H9 (cell line): ENCODE results near the gene TAOK1. TPM values are rescaled to one million over a fixed set of nuclear protein-coding genes. Genes with fewer than 3 reads are reported as not detected.

Experiments used
- DNase-seq: peaks from one replicate; pipeline ENCODE4 v3.0.0-alpha.2; 2017
- H2AFZ ChIP-seq: one replicate; pipeline ENCODE4 v1.6.1; 2013; ENCODE audit warnings: mild to moderate bottlenecking, low read length, control low read depth, moderate library complexity
- H2AK5ac ChIP-seq: 2 replicates; pipeline ENCODE4 v1.6.1; 2013; ENCODE audit warnings: low read length, control low read depth, mixed read lengths; ENCODE audit not compliant: insufficient read length
- H2BK120ac ChIP-seq: one replicate; pipeline ENCODE4 v1.6.1; 2013; ENCODE audit warnings: low read depth, mild to moderate bottlenecking, low read length, control low read depth, inconsistent platforms; ENCODE audit not compliant: poor library complexity, severe bottlenecking
- H2BK12ac ChIP-seq: 2 replicates; pipeline ENCODE4 v1.6.1; 2013; ENCODE audit warnings: low read length, control low read depth, mixed read lengths, low read depth; ENCODE audit not compliant: insufficient read length
- H2BK15ac ChIP-seq: 2 replicates; pipeline ENCODE4 v1.6.1; 2013; ENCODE audit warnings: low read depth, low read length, control low read depth
- H2BK20ac ChIP-seq: one replicate; pipeline ENCODE4 v1.6.1; 2013; ENCODE audit warnings: low read depth, mild to moderate bottlenecking, low read length, control low read depth, inconsistent platforms; ENCODE audit not compliant: poor library complexity, severe bottlenecking
- H2BK5ac ChIP-seq: 2 replicates; pipeline ENCODE4 v1.6.1; 2013; ENCODE audit warnings: low read length, control low read depth, mixed read lengths; ENCODE audit not compliant: insufficient read length
- H3K14ac ChIP-seq: 2 replicates; pipeline ENCODE4 v1.6.1; 2013; ENCODE audit warnings: low read length, control low read depth; ENCODE audit not compliant: insufficient read depth
- H3K18ac ChIP-seq: 2 replicates; pipeline ENCODE4 v1.6.1; 2013; ENCODE audit warnings: low read depth, mild to moderate bottlenecking, mixed read lengths, low read length, control low read depth; ENCODE audit not compliant: insufficient read length
- H3K23ac ChIP-seq: 2 replicates; pipeline ENCODE4 v1.6.1; 2013; ENCODE audit warnings: low read length, control low read depth, mixed read lengths, low read depth; ENCODE audit not compliant: insufficient read length
- H3K23me2 ChIP-seq: 2 replicates; pipeline ENCODE4 v1.6.1; 2013; ENCODE audit warnings: low read depth, mild to moderate bottlenecking, mixed read lengths, low read length, control low read depth; ENCODE audit not compliant: insufficient read length, poor library complexity, severe bottlenecking
- H3K27ac ChIP-seq: 2 replicates; pipeline ENCODE4 v1.5.1; 2013; ENCODE audit warnings: low read length, control low read depth, mixed read lengths, low read depth; ENCODE audit not compliant: insufficient read length
- H3K27me3 ChIP-seq: 2 replicates; pipeline ENCODE4 v1.6.1; 2013; ENCODE audit warnings: low read length, control low read depth, inconsistent platforms; ENCODE audit not compliant: insufficient read depth
- H3K4ac ChIP-seq: 2 replicates; pipeline ENCODE4 v1.6.1; 2013; ENCODE audit warnings: low read depth, mild to moderate bottlenecking, control low read depth, inconsistent platforms, low read length, moderate library complexity
- H3K4me1 ChIP-seq: 2 replicates; pipeline ENCODE4 v1.6.1; 2013; ENCODE audit warnings: low read length, control low read depth, inconsistent platforms; ENCODE audit not compliant: insufficient read depth
- H3K4me2 ChIP-seq: 2 replicates; pipeline ENCODE4 v1.6.1; 2013; ENCODE audit warnings: low read length, control low read depth, mixed read lengths; ENCODE audit not compliant: insufficient read length, insufficient read depth
- H3K56ac ChIP-seq: 2 replicates; pipeline ENCODE4 v1.6.1; 2013; ENCODE audit warnings: low read depth, mild to moderate bottlenecking, mixed read lengths, low read length, control low read depth; ENCODE audit not compliant: insufficient read length
- H3K79me1 ChIP-seq: 2 replicates; pipeline ENCODE4 v1.6.1; 2013; ENCODE audit warnings: low read depth, mild to moderate bottlenecking, moderate library complexity, low read length, control low read depth, inconsistent platforms; ENCODE audit not compliant: insufficient read depth, poor library complexity, severe bottlenecking
- H3K79me2 ChIP-seq: 2 replicates; pipeline ENCODE4 v1.6.1; 2013; ENCODE audit warnings: low read length, control low read depth, inconsistent platforms; ENCODE audit not compliant: insufficient read depth
- H3K9ac ChIP-seq: 2 replicates; pipeline ENCODE4 v1.6.1; 2013; ENCODE audit warnings: low read length, control low read depth, mixed read lengths; ENCODE audit not compliant: insufficient read length; ENCODE audit errors: extremely low read depth
- H3K9me3 ChIP-seq: one replicate; pipeline ENCODE4 v1.6.1; 2013; ENCODE audit warnings: low read depth, low read length, inconsistent platforms; ENCODE audit not compliant: control insufficient read depth
- H3T11ph ChIP-seq: one replicate; pipeline ENCODE4 v1.6.1; 2013; ENCODE audit warnings: mild to moderate bottlenecking, low read length, control low read depth, inconsistent platforms
- H4K20me1 ChIP-seq: one replicate; pipeline ENCODE4 v1.6.1; 2013; ENCODE audit not compliant: control insufficient read depth, insufficient read length, insufficient read depth
- H4K5ac ChIP-seq: 2 replicates; pipeline ENCODE4 v1.6.1; 2013; ENCODE audit warnings: low read depth, mild to moderate bottlenecking, mixed read lengths, low read length, control low read depth; ENCODE audit not compliant: insufficient read length
- H4K8ac ChIP-seq: replicated peaks from 2 replicates; pipeline ENCODE4 v1.6.1; 2013; ENCODE audit warnings: low read length, control low read depth, mixed read lengths, low read depth; ENCODE audit not compliant: insufficient read length
- H4K91ac ChIP-seq: 2 replicates; pipeline ENCODE4 v1.6.1; 2013; ENCODE audit warnings: low read depth, mild to moderate bottlenecking, moderate library complexity, mixed read lengths, low read length, control low read depth; ENCODE audit not compliant: insufficient read length
- H3K27ac Mint-ChIP-seq, 3 experiments: 2 replicates in 2 of 3; 3 replicates in 1 of 3; pipeline ENCODE4 v1.8.0; 2020 to 2021; ENCODE audit warnings: mixed read lengths in 3 of 3, mild to moderate bottlenecking in 1 of 3, moderate library complexity in 1 of 3
- H3K27me3 Mint-ChIP-seq: 2 replicates; pipeline ENCODE4 v1.8.0; 2021; ENCODE audit warnings: low read depth, mild to moderate bottlenecking, moderate library complexity, mixed read lengths
- H3K36me3 Mint-ChIP-seq, 3 experiments: 2 replicates in 2 of 3; 3 replicates in 1 of 3; pipeline ENCODE4 v1.8.0; 2020 to 2021; ENCODE audit warnings: low read depth in 3 of 3, mixed read lengths in 3 of 3; ENCODE audit not compliant: insufficient read depth in 1 of 3
- H3K4me1 Mint-ChIP-seq, 2 experiments: 2 replicates each; pipeline ENCODE4 v1.8.0; 2020; ENCODE audit warnings: mixed read lengths in 2 of 2
- H3K4me3 Mint-ChIP-seq, 2 experiments: 2 replicates in 1 of 2; 3 replicates in 1 of 2; pipeline ENCODE4 v1.8.0; 2020 to 2021; ENCODE audit warnings: mild to moderate bottlenecking in 2 of 2, mixed read lengths in 2 of 2, moderate library complexity in 1 of 2
- H3K9me3 Mint-ChIP-seq, 2 experiments: 2 replicates in 1 of 2; 3 replicates in 1 of 2; pipeline ENCODE4 v1.8.0; 2020; ENCODE audit warnings: mild to moderate bottlenecking in 2 of 2, mixed read lengths in 2 of 2, moderate library complexity in 1 of 2
- WGBS: extraction: QIAGEN DNeasy Blood & Tissue Kit; methylation state at CpG from one replicate; pipeline ENCODE4 v1.1.7; 2013; ENCODE audit warnings: missing lambda C conversion rate, low lambda C conversion rate, mixed read lengths; ENCODE audit not compliant: insufficient read length; ENCODE audit errors: extremely low coverage; 5-methylcytosine and 5-hydroxymethylcytosine counted together
- total RNA-seq: library from RNA; stranded (reverse); gene quantifications from 2 replicates; pipeline ENCODE4 v1.2.1, GENCODE V29; 2021
- TF ChIP-seq, protein P1 (sequence below): fragments of 200-600 bp; sonication (generic); conservative IDR thresholded peaks from 3 replicates; pipeline ENCODE4 v1.8.0; 2021; ENCODE audit warnings: antibody characterized with exemption, mild to moderate bottlenecking

The TAOK1 gene
- total RNA-seq, 1 experiment from 2014 or later: 93.0 TPM

GRCh38 chr17:29573558-29573869, 183.4 kb downstream of the TAOK1 start:
- no peaks in the 10 kb centered on the region for H3K4me1 ChIP-seq
- H3K27me3 ChIP-seq: no peaks in the 10 kb centered on the region; the same call in 1 of the 2 replicates
- Mint-ChIP-seq H3K36me3 (peaks cover 10 to 46% (median 36%) of the 10 kb centered on the region in 3 experiments; a peak in 6 of 7 replicates), H3K9me3 (no peaks in the 10 kb centered on the region), H3K27ac (peak overlapping the region in 2 of 3 experiments; percentile 28 to 55; a peak in 1 of 7 replicates), H3K4me3 (no peak overlapping the region; a peak in 1 of 5 replicates), H3K27me3 (peaks cover 14% of the 10 kb centered on the region), H3K4me1 (peaks cover 6 to 15% of the 10 kb centered on the region in 2 experiments)
- H3K23me2 ChIP-seq: peaks cover 9% of the 10 kb centered on the region
- H3K23ac ChIP-seq: no peak overlapping the region
- no peak overlapping the region for H4K8ac ChIP-seq
- no peak overlapping the region for H3K27ac ChIP-seq
- peaks cover 2% of the 10 kb centered on the region for H4K20me1 ChIP-seq
- no peak overlapping the region for H2BK5ac ChIP-seq
- no CpG with 5 or more reads among the region's 6 CpGs for WGBS
- TF ChIP-seq, protein P1, sequence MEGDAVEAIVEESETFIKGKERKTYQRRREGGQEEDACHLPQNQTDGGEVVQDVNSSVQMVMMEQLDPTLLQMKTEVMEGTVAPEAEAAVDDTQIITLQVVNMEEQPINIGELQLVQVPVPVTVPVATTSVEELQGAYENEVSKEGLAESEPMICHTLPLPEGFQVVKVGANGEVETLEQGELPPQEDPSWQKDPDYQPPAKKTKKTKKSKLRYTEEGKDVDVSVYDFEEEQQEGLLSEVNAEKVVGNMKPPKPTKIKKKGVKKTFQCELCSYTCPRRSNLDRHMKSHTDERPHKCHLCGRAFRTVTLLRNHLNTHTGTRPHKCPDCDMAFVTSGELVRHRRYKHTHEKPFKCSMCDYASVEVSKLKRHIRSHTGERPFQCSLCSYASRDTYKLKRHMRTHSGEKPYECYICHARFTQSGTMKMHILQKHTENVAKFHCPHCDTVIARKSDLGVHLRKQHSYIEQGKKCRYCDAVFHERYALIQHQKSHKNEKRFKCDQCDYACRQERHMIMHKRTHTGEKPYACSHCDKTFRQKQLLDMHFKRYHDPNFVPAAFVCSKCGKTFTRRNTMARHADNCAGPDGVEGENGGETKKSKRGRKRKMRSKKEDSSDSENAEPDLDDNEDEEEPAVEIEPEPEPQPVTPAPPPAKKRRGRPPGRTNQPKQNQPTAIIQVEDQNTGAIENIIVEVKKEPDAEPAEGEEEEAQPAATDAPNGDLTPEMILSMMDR: no peak
- H2AK5ac ChIP-seq: no peak overlapping the region
- H2BK15ac ChIP-seq: no peak overlapping the region
- no peak overlapping the region for H2BK20ac ChIP-seq
- no peak overlapping the region for H2BK12ac ChIP-seq
- H3K79me1 ChIP-seq: no peaks in the 10 kb centered on the region
- no peak overlapping the region for H3T11ph ChIP-seq
- peak; percentile 30 for DNase-seq
- H4K5ac ChIP-seq: no peak overlapping the region
- no peak overlapping the region for H3K14ac ChIP-seq
- no peak overlapping the region for H3K4ac ChIP-seq
- H4K91ac ChIP-seq: no peak overlapping the region
- no peaks in the 10 kb centered on the region for H3K79me2 ChIP-seq
- H3K9me3 ChIP-seq: no peaks in the 10 kb centered on the region
- no peak overlapping the region for H2BK120ac ChIP-seq
- no peak overlapping the region for H2AFZ ChIP-seq
- H3K9ac ChIP-seq: no peak overlapping the region
- H3K56ac ChIP-seq: no peak overlapping the region
- H3K18ac ChIP-seq: no peak overlapping the region
- H3K4me2 ChIP-seq: no peak overlapping the region
